ENCODE measurements around the gene GJB4. TPM values are rescaled to one million over a fixed set of nuclear protein-coding genes. Genes with fewer than 3 reads are reported as not detected.

GJB4 gene
- total and polyA plus RNA-seq, 3 donors from 2014 or later, result not detected

DNA sequence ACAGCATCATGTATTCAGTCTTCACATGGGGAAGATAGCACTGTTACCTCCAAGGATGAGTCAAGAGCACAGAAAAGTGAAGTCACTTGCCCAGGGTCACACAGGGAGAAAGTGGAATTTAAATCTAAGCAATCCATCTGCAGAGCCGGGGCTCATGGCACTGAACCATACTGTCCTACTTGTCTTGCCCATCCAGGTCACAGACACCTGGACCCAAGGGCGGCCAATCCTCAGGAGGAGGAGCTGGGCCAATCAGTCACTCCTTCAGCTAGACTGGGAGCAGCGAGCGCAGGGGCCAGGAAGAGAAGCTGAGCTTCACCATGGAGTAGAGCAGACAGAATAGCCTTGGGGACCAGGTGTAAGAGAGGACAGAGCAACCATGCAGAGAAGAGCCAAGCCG lies 13.9 kb upstream of the GJB4 start:
- Histone ChIP-seq H3K4me1 (no peaks in the 10 kb centered on the region), H3K27ac (no peak overlapping the region), H3K4me3 (no peak overlapping the region), H3K36me3 (ENCODE audit: low read depth, missing control alignments) (no peaks in the 10 kb centered on the region), H3K9me3 (no peaks in the 10 kb centered on the region), H3K27me3 (no peaks in the 10 kb centered on the region)
- intact Hi-C loops (cut with DNase I; ENCODE audit: low total_unique reads), result loop anchor here (10.0 kb wide), 1 partner anchor 1111 kb away; no protein-coding TSS in a partner anchor
- no peak for DNase-seq
- TF ChIP-seq, protein P1, sequence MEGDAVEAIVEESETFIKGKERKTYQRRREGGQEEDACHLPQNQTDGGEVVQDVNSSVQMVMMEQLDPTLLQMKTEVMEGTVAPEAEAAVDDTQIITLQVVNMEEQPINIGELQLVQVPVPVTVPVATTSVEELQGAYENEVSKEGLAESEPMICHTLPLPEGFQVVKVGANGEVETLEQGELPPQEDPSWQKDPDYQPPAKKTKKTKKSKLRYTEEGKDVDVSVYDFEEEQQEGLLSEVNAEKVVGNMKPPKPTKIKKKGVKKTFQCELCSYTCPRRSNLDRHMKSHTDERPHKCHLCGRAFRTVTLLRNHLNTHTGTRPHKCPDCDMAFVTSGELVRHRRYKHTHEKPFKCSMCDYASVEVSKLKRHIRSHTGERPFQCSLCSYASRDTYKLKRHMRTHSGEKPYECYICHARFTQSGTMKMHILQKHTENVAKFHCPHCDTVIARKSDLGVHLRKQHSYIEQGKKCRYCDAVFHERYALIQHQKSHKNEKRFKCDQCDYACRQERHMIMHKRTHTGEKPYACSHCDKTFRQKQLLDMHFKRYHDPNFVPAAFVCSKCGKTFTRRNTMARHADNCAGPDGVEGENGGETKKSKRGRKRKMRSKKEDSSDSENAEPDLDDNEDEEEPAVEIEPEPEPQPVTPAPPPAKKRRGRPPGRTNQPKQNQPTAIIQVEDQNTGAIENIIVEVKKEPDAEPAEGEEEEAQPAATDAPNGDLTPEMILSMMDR (IDR thresholded peaks at IDR 0.05), result no peak
- TF ChIP-seq POLR2A (IDR thresholded peaks at IDR 0.05), result no peak
- WGBS, 2 donors, result 69 to 74% methylated on average over 4 to 5 of the region's 5 CpGs

DNA sequence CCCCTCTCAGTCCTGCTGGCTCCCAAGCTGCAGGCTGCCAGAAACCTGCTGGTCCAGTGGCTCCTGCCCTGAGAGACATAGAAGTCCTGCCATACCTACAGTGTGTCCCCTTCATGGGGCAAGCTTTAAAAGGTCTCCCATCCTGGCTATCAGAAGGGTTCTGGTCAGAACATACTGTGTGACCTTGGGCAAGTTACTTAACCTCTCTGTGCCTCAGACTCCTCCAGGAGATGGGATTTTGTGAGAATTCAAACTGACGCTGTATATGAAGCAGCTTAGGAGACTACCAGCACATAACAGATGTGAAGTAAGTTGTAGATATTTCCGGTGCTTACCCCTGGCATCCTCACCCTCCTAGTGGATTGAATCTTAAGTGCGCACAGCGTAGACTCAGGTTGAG lies 13.4 kb upstream of the GJB4 start:
- H3K27ac ChIP-seq, result no peak overlapping the region
- H3K4me3 ChIP-seq, result no peak overlapping the region
- H3K9me3 ChIP-seq, result no peaks in the 10 kb centered on the region
- no peaks in the 10 kb centered on the region for H3K4me1 ChIP-seq
- no peak for TF ChIP-seq POLR2A (IDR thresholded peaks at IDR 0.05)
- TF ChIP-seq, protein P1 (IDR thresholded peaks at IDR 0.05), result no peak
- no peaks in the 10 kb centered on the region for H3K36me3 ChIP-seq (ENCODE audit: low read depth, missing control alignments)
- intact Hi-C loops (cut with DNase I; ENCODE audit: low total_unique reads), result loop anchor here (10.0 kb wide), 1 partner anchor 1111 kb away; no protein-coding TSS in a partner anchor
- 86 to 99% methylated on average over 2 to 4 of the region's 4 CpGs for WGBS, 2 donors
- DNase-seq, result no peak
- no peaks in the 10 kb centered on the region for H3K27me3 ChIP-seq

GRCh38 chr1:34746785-34747637 lies 12.5 kb upstream of the GJB4 start:
- Histone ChIP-seq H3K27me3 (no peaks in the 10 kb centered on the region), H3K4me3 (no peak overlapping the region), H3K27ac (no peak overlapping the region), H3K4me1 (no peaks in the 10 kb centered on the region), H3K9me3 (no peaks in the 10 kb centered on the region), H3K36me3 (ENCODE audit: low read depth, missing control alignments) (no peaks in the 10 kb centered on the region)
- intact Hi-C loops (cut with DNase I; ENCODE audit: low total_unique reads), result loop anchor here (10.0 kb wide), 1 partner anchor 1112 kb away; no protein-coding TSS in a partner anchor
- 67 to 70% methylated on average over 18 of the region's 18 CpGs for WGBS, 2 donors
- DNase-seq, result no peak
- TF ChIP-seq, protein P1 (IDR thresholded peaks at IDR 0.05), result no peak
- TF ChIP-seq POLR2A (IDR thresholded peaks at IDR 0.05), result no peak

- TF ChIP-seq POLR2A (IDR thresholded peaks at IDR 0.05), result no peak
- H3K36me3 ChIP-seq (ENCODE audit: low read depth, missing control alignments), result no peaks in the 10 kb centered on the region
- no peaks in the 10 kb centered on the region for H3K4me1 ChIP-seq
- no peaks in the 10 kb centered on the region for H3K9me3 ChIP-seq
- H3K27me3 ChIP-seq, result no peaks in the 10 kb centered on the region
- H3K4me3 ChIP-seq, result no peak overlapping the region
- no peak overlapping the region for H3K27ac ChIP-seq
- DNase-seq, result no peak
- intact Hi-C loops (cut with DNase I; ENCODE audit: low total_unique reads), result loop anchor here (10.0 kb wide), 1 partner anchor 1113 kb away; no protein-coding TSS in a partner anchor
- 66 to 81% methylated on average over 6 of the region's 6 CpGs for WGBS, 2 donors
Measured at GRCh38 chr1:34747638-34747941, 11.9 kb upstream of the GJB4 start.

GRCh38 chr1:34749992-34750391 lies 9.5 kb upstream of the GJB4 start:
- intact Hi-C loops (cut with DNase I; ENCODE audit: low total_unique reads), result loop anchor here (10.0 kb wide), 1 partner anchor 1115 kb away; no protein-coding TSS in a partner anchor
- no peak for DNase-seq
- WGBS, 2 donors, result 69 to 70% methylated on average over 8 of the region's 8 CpGs
- Histone ChIP-seq H3K27ac (no peak overlapping the region), H3K4me1 (no peaks in the 10 kb centered on the region), H3K36me3 (ENCODE audit: low read depth, missing control alignments) (no peaks in the 10 kb centered on the region), H3K27me3 (no peaks in the 10 kb centered on the region), H3K4me3 (no peak overlapping the region), H3K9me3 (no peaks in the 10 kb centered on the region)
- no peak for TF ChIP-seq POLR2A (IDR thresholded peaks at IDR 0.05)
- TF ChIP-seq, protein P1 (IDR thresholded peaks at IDR 0.05), result no peak
